HUES64 (cell line): Measurements from ENCODE around the gene CLDN6.
A peak's percentile ranks its signal among the peaks of the same experiment; 100 is the strongest.

Source experiments
- H3K27ac ChIP-seq: 2 replicates; pipeline ENCODE4 v1.7.0; 2013; ENCODE audit warnings: low read depth, low read length, inconsistent platforms
- H3K27me3 ChIP-seq: 2 replicates; pipeline ENCODE4 v1.6.1; 2013; ENCODE audit warnings: mild to moderate bottlenecking, low read length; ENCODE audit not compliant: insufficient read depth
- H3K36me3 ChIP-seq: 2 replicates; pipeline ENCODE4 v1.6.1; 2013; ENCODE audit warnings: mild to moderate bottlenecking, low read length; ENCODE audit not compliant: insufficient read depth
- H3K4me1 ChIP-seq: 2 replicates; pipeline ENCODE4 v1.6.1; 2013; ENCODE audit warnings: mild to moderate bottlenecking, low read length, moderate library complexity; ENCODE audit not compliant: insufficient read depth
- H3K4me3 ChIP-seq: 2 replicates; pipeline ENCODE4 v1.5.1; 2013; ENCODE audit warnings: mild to moderate bottlenecking, low read length, moderate library complexity
- H3K9ac ChIP-seq: 2 replicates; pipeline ENCODE4 v1.6.1; 2013; ENCODE audit warnings: mild to moderate bottlenecking, low read depth, low read length
- H3K9me3 ChIP-seq: 2 replicates; pipeline ENCODE4 v1.6.1; 2013; ENCODE audit warnings: low read depth, low read length; ENCODE audit not compliant: insufficient read depth
- WGBS: fragments of 150-250, 120-280 bp; methylation state at CpG from one replicate; pipeline ENCODE4 v1.1.7; 2013; ENCODE audit warnings: missing lambda C conversion rate; 5-methylcytosine and 5-hydroxymethylcytosine counted together

The CLDN6 gene

DNA sequence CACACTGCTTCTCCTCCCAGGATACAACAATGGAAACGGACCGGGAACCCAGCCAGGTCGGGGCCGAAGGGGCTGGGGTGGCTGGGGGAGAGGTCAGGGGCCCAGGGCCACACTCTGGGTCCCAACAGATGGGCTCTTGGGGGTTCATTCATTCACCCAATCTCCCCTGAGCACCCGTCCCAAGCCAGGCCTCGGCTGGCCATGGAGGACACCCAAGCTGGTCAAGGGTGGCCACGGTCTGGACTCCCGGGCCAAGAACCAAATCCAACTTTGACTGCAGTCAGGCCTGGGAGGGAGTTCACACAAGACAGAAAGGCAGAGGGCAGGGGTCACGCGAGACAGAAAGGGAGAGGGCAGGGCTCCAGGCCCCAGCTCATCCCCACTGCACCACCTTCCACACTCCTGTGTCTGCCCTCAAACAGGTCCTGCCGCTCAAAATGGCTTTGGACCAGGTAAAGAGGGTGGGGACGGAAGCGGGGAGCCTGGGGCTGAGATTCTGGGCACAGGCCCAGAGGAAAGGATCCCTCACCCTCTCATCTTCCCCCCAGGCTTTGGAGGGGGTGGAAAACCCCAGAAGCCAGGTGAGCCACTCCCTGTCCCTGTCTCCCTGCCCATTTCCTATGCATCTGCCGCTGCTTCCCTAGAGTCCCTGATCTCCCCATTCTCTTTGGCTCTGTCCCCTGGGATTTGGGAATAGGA, 25.5 kb downstream of the CLDN6 start:
- WGBS, result 92% methylated on average over 11 of the region's 14 CpGs

DNA sequence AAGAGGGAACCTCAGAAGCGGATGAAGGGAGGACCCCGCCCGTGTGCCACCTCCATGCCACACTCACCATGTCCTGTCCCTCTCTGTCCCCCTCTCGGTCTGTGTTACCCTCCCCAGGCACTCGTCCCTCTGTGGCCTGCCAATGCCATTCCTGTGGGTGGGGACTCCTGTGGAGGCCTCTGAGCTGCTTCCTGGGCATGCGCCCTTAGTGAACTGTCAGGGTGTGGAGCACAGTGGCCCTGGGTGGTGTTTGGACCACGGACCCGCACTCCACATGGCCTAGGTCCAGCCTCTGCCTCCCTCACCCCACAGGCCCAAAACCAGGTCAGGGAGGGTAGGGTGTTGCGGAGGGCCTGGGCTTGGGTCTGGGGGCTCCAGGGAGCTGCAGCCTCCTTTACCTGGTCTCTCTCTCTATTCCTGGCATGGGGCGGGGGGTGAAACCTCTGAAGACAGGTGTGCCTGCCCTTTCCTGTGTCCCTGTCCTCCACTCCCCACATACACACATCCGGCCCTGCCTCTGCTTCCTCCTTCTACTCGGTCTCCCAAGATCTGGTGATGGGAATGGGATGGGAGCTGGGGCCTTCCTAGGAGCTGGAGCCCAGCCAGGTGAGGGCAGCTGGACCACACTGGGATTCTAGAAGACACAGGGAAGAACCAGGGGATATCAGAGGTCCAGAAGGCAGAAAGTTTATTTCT, 26.3 kb downstream of the CLDN6 start:
- no peaks in the 10 kb centered on the region for H3K9me3 ChIP-seq
- no peak overlapping the region for H3K4me3 ChIP-seq
- H3K4me1 ChIP-seq, result peaks cover 16% of the 10 kb centered on the region
- WGBS, result 90% methylated on average over 11 of the region's 12 CpGs
- H3K9ac ChIP-seq, result no peak overlapping the region
- H3K27ac ChIP-seq, result no peak overlapping the region
- no peaks in the 10 kb centered on the region for H3K36me3 ChIP-seq
- no peaks in the 10 kb centered on the region for H3K27me3 ChIP-seq

More for the DNA sequence above, 25.5 kb downstream of the CLDN6 start:
- Histone ChIP-seq H3K27me3 (no peaks in the 10 kb centered on the region), H3K4me1 (peaks cover 16% of the 10 kb centered on the region), H3K9ac (no peak overlapping the region), H3K9me3 (no peaks in the 10 kb centered on the region), H3K27ac (no peak overlapping the region), H3K4me3 (no peak overlapping the region), H3K36me3 (no peaks in the 10 kb centered on the region)

GRCh38 chr16:2990891-2991290, 27.1 kb downstream of the CLDN6 start:
- Histone ChIP-seq H3K4me1 (peaks cover 16% of the 10 kb centered on the region), H3K4me3 (no peak overlapping the region), H3K9me3 (no peaks in the 10 kb centered on the region), H3K36me3 (no peaks in the 10 kb centered on the region), H3K27me3 (no peaks in the 10 kb centered on the region), H3K9ac (no peak overlapping the region), H3K27ac (no peak overlapping the region)
- 73% methylated on average over 10 of the region's 10 CpGs for WGBS

DNA sequence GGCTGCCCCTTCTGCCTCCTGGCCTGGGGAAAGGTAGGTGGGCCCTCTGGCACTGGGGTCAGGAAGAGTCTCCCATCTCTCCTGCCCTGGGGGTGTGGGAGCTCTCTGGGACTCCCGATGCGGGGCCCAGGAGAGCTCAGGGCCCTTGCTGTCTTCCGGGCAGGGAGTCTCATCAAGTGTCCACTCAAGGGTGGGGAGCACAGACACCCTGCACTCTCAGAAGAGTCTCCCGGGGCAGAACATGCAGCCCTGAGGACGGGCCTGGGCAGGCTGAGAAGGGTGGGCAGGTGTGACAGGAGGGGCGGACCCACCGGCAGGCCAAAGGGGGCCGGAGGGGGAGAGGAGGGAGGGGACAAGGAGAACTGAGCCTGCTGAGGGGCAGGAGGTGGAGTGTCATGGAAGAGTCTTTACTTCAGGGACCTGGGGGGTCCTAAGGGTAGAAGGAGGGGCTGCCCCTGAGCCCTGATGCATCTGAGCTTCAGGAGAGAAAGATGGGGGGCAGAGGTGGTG, 29.3 kb downstream of the CLDN6 start:
- H3K9me3 ChIP-seq, result no peaks in the 10 kb centered on the region
- WGBS, result 57% methylated on average over 8 of the region's 8 CpGs
- peaks cover 16% of the 10 kb centered on the region for H3K4me1 ChIP-seq
- H3K4me3 ChIP-seq, result no peak overlapping the region
- H3K27ac ChIP-seq, result no peak overlapping the region
- no peaks in the 10 kb centered on the region for H3K27me3 ChIP-seq
- H3K36me3 ChIP-seq, result no peaks in the 10 kb centered on the region
- H3K9ac ChIP-seq, result no peak overlapping the region

DNA sequence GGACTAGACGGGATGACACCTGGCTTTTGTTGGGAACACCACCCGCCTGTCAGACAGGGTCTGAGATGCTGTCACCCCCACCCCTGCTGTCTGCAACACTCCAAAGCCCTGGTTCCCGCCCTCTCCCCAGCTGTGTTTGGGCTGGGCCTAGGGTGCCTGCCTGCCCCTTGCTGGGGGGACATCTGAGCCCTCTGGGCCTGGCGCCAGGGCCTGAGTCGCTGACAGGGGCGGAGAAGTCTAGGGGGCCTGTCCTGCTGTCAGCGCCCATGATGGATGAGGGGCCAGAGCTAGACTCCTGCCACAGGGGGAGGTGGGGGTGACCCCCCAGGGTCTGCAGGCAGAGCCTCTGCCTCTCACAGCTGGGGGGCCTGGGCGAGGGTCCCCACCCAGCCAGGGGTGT, 30.1 kb downstream of the CLDN6 start:
- no peaks in the 10 kb centered on the region for H3K36me3 ChIP-seq
- 70% methylated on average over 8 of the region's 8 CpGs for WGBS
- H3K27me3 ChIP-seq, result no peaks in the 10 kb centered on the region
- no peak overlapping the region for H3K27ac ChIP-seq
- no peak overlapping the region for H3K9ac ChIP-seq
- H3K4me1 ChIP-seq, result peaks cover 20% of the 10 kb centered on the region
- H3K9me3 ChIP-seq, result no peaks in the 10 kb centered on the region
- no peak overlapping the region for H3K4me3 ChIP-seq

DNA sequence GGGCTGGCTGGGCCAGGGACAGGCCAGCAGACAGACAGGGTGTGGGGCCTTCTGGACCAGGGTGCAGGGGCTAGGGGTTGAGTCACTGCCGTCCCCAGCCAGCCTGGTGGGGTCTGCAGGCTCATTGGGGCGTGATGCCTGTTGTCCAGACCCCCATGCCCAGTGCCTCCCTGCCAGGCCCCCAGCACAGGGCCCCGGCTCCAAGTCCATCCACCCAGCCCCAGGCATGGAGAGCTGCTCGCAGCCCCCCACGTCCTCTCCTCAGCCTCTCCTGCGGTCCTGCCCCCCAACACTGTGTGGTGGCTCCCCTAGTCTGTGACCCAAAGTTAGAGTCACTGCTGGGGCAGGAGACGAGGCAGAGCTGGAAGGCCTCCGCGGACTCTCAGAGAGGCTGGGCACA, 30.7 kb downstream of the CLDN6 start:
- Histone ChIP-seq H3K36me3 (no peaks in the 10 kb centered on the region), H3K9me3 (no peaks in the 10 kb centered on the region), H3K9ac (no peak overlapping the region), H3K4me3 (no peak overlapping the region), H3K27ac (no peak overlapping the region), H3K27me3 (no peaks in the 10 kb centered on the region), H3K4me1 (peaks cover 23% of the 10 kb centered on the region)
- WGBS, result 87% methylated on average over 9 of the region's 9 CpGs

DNA sequence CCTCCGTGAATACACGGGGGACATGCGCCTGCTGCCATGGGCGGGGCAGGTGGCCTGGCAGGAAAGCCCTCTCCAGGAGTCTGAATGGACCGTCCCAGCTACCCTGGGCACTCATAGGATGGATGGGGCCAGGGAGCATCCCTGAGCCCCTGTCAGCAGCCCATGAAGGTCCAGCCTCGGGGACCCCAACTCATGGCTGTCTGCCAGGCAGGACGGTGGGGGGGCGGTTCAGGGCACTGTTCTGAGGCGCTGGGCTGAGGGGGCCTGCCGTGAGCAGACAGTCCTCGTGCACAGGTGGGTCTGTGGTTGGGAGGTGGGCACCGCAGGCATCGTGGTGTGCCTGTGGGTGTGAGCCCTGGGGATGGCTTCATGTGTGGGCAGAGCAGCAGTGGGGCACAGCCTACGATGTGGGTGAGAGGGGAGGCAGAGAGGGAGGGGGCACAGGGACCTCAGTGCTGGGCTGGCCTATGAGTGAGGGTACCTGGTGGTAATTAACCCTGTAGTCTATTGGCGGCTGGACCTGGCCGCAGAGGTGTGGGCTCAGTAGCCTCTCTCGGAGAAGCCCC, 31.3 kb downstream of the CLDN6 start:
- Histone ChIP-seq H3K27me3 (no peaks in the 10 kb centered on the region), H3K36me3 (no peaks in the 10 kb centered on the region), H3K27ac (no peak overlapping the region), H3K4me1 (peaks cover 29% of the 10 kb centered on the region), H3K9me3 (no peaks in the 10 kb centered on the region), H3K9ac (no peak overlapping the region), H3K4me3 (no peak overlapping the region)
- 90% methylated on average over 17 of the region's 17 CpGs for WGBS

GRCh38 chr16:2985893-2986355, 32.1 kb downstream of the CLDN6 start:
- 92% methylated on average over 15 of the region's 15 CpGs for WGBS
- H3K4me1 ChIP-seq, result peaks cover 35% of the 10 kb centered on the region

DNA sequence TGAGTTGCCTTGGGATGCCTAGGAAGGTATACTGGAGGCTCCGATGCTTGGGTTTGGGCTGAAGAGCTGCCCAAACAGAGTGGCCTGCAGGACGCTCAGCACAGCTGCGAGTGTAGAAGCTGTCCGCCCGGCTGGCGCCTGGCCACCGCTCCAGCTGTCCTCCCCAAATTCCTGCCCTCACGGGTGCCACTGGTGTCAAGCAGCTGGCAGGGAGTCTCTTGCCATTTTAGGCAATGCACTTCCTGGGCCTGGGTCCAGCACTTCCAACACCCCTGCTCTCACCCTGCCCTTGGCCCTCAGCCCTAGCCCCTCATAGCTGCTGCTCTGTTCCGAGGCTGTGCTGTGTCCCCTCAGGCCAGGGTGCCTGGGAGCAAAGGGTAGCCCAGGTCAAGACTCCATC, 32.5 kb downstream of the CLDN6 start:
- peaks cover 32% of the 10 kb centered on the region for H3K4me1 ChIP-seq
- WGBS, result 92% methylated on average over 9 of the region's 9 CpGs
- no peak overlapping the region for H3K4me3 ChIP-seq
- no peak overlapping the region for H3K27ac ChIP-seq
- H3K27me3 ChIP-seq, result no peaks in the 10 kb centered on the region
- H3K9ac ChIP-seq, result no peak overlapping the region
- H3K9me3 ChIP-seq, result no peaks in the 10 kb centered on the region
- H3K36me3 ChIP-seq, result no peaks in the 10 kb centered on the region

More at GRCh38 chr16:2985893-2986355, 32.1 kb downstream of the CLDN6 start:
- H3K27me3 ChIP-seq, result no peaks in the 10 kb centered on the region
- H3K36me3 ChIP-seq, result no peaks in the 10 kb centered on the region
- no peaks in the 10 kb centered on the region for H3K9me3 ChIP-seq
- no peak overlapping the region for H3K9ac ChIP-seq
- no peak overlapping the region for H3K27ac ChIP-seq
- no peak overlapping the region for H3K4me3 ChIP-seq

- Histone ChIP-seq H3K27ac (no peak overlapping the region), H3K9me3 (no peaks in the 10 kb centered on the region), H3K9ac (no peak overlapping the region), H3K4me3 (no peak overlapping the region), H3K4me1 (peaks cover 27% of the 10 kb centered on the region), H3K36me3 (no peaks in the 10 kb centered on the region), H3K27me3 (no peaks in the 10 kb centered on the region)
- 16% methylated on average over 42 of the region's 42 CpGs for WGBS
Observed at GRCh38 chr16:2983706-2984136, 34.3 kb downstream of the CLDN6 start.

- Histone ChIP-seq H3K36me3 (peaks cover 10% of the 10 kb centered on the region), H3K4me1 (peaks cover 27% of the 10 kb centered on the region), H3K27me3 (no peaks in the 10 kb centered on the region), H3K4me3 (no peak overlapping the region), H3K9me3 (no peaks in the 10 kb centered on the region), H3K27ac (peak overlapping the region; percentile 95), H3K9ac (no peak overlapping the region)
- 67% methylated on average over 5 of the region's 5 CpGs for WGBS
Observed at GRCh38 chr16:2982402-2982801, 35.6 kb downstream of the CLDN6 start.
